ENCODE data around the gene KCNIP4.
"Not testable (repeated sequence)": the region's sequence is repeated elsewhere in the genome, so short reads cannot be mapped to it uniquely, and the experiment has no call there.

KCNIP4 gene

DNA sequence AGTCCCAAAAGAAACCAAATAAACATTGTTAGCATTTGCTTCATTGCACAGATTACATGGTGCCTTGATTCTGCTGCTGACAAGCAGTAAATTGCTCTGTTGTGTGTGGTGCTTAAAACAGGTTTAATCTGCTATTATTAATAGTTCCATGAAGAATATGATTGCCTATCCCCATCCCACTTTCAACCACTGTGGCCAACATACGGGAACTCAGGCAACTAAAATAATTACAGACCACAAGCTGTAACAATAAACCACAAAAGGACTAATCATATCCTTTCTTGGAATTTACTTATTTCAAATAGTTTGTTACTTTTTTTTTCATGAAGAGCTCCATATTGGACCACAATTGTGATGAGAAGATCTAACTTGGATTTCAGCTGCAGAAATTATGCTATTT lies 1116.8 kb downstream of the KCNIP4 start:
- DNase-seq: peak; percentile 31

DNA sequence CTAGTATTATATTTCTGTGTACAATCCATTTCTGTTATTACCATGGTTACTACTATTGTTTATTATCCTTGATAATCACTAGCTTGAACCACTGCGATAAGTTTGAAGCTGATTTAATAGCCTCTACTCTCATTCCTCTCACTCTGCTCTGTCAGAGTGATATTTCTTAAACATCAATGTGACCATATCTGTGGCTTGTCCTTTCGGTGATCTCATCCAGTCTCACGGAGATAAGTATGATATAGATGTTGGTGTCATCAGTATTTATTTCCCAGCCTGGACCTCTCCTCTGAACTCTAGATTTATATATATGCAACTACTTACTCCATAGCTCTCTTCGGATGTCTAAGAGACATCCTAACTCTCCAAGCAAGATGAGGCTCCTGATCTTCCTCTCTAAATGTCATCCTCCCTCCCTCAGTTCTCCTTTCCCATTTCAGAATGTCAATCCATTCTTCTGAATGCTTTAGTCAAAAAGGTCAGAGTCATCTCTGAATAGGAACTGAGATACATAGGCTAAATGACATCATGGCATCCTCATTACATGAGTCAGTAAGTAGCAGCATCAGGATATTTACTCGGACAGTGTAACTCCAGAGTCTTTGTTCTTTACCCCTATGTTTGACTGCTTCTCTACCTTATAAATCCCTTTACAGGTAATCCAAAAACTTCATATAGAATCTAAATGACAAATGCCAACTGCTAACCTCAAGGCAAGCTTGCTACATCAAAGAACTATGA lies 1118.8 kb downstream of the KCNIP4 start:
- DNase-seq: peak; percentile 20

DNA sequence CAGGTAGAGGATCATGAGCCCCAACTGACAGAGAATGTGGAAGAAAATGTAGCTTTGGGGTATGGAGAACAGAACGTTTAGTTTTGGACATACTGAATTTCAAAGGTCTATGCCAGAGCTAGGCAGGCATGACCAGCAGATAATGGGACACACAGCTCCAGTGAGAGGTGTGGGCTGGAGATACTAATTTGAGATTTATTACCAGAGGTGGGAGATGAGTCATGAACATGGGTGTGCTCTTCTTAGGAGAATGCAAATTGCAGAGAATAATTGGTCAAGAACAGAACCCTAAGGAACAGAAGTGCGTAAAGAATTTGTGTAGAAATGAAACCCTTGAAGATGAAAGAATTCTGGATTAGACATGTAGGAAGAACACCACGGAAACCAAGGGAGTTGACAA lies 1123.1 kb downstream of the KCNIP4 start:
- DNase-seq: no peak

DNA sequence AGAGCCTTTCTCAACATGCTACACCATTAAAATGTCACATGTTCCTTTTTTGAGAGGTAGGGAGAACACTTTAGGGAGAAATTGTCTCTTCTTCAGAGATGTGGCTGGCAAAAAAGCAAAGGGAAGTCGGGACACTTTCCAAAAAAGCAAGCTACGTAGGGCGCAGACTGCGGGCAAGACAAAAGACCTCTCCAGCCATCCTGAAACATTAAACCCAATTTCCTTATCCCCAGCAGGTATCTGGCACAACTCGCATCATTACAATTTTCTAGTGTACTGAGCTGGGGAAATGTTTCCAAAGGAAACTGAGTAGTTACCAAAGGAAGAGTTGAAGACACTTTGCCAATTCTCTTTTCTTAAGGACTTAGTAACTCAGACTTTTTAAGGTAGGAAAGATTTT lies 1132.3 kb downstream of the KCNIP4 start:
- DNase-seq: no peak

DNA sequence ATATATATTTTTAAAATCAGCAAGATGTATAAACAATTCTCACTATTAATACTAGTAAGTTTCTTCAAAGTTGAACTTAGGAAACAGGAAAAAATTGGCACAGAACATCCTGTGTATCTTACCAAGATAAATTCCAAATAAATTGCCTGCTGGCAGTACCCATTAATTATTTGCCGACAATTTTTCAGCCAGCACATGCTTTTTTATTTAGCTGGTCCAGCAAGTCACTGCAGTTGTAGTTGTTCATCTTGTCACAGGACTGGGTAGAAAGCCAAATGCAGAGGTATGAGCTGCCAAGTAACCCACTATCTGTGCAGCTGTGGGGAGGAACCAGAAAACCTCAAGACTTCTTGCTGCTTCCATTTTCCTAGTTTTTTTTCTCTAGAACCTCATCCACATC lies 1134.9 kb downstream of the KCNIP4 start:
- no peak for DNase-seq

DNA sequence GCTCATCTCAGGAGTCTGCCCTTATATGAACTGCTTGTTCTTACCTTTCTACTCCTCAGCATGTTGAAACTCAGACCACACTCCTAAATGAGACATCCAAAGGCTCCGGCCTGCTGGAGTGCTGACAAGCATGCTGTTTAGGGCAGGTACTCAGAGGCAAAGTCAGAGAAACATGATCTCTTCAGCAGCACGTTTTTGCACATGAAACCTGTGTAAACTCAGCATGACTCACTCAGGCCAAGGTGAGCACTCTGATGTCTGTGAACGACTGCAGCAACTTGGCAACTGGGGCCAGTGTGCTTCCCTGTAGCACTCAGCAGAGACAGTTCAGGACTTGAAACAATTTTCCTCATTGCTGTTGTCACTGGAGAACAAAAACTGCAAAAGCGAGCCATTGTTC lies 1138.8 kb downstream of the KCNIP4 start:
- no peak for DNase-seq

DNA sequence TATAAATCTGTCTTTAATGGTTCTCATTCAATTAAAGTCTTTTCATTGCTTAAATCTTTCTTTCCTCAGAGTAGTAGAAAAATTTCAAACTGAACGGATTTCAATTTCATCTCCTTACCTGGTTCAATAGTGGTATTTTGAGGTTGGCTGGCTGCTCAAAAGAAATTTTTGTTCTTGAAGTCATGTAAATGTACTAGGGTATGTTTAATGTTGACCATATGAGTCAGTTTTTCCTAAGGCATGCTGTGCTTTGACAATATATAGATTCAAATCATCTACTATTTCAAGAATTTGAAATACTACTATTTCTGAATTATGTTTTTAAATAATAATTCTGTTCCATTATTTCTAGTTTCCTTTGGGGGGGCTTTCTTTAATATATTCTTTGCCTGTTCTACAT lies 1142.9 kb downstream of the KCNIP4 start:
- DNase-seq: no peak

DNA sequence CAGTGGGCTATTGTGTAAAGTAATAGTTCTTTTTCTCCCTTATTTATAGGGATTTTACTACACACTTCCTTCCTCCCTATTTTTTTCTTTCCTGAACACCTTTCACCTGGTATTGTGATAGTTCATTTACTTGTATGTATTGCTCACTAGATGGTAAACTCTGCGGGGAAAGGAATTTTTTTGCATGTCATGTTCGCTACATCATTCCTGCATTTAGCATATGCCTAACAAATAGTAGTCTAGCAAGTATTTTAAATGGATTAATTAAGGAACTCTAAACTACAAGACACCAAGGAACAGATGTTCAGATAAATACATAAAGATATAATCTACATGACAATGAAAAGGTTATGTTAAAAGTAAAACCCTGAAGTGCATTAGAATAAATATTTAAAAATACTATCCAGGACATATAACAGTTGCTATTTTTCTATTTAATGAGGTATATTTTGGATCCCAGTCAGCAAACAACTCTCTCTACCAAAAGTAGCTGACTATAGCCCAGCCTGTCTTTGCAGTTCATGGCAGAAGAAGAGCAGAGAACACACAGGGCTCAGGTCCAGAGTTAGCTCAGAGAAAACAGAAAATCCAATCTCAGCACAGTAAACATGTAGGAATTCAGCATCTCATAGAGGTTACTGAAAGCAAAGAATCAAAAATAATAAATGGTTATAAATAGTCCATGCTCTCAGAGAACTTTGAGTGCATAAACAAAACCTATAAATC lies 1160.5 kb downstream of the KCNIP4 start:
- DNase-seq: no peak

DNA sequence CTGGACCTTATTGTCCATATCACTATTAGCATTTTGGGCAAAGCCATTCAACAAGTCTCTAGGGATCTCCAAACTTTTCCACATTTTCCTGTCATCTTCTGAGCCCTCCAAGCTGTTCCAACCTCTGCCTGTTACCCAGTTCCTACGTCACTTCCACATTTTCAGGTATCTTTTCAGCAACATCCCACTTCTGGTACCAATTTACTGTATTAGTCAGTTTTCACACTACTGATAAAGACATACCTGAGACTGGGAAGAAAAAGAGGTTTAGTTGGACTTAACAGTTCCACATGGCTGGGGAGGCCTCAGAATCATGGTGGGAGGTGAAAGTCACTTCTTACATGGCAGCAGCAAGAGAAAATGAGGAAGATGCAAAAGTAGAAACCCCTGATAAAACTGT lies 1165.4 kb downstream of the KCNIP4 start:
- not testable (repeated sequence) for DNase-seq

DNA sequence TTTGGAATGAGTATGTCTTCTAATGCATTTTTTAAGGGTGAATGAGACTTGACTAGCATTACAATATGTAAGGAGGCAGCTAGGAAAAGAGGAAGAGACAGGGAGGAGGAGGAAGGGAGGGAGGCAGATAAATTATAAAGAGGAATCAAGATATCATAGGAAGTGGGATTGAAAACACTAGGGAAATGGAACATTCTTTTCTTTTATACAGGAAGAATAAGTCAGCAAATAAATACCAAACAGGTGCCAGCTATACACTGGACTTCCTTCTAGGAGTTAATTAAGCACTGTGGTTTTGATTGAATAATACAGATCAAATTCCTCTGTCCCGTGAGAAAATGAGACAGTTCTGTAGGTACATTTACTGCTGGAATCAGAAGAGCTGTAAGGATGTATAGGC lies 1169.7 kb downstream of the KCNIP4 start:
- DNase-seq: no peak

DNA sequence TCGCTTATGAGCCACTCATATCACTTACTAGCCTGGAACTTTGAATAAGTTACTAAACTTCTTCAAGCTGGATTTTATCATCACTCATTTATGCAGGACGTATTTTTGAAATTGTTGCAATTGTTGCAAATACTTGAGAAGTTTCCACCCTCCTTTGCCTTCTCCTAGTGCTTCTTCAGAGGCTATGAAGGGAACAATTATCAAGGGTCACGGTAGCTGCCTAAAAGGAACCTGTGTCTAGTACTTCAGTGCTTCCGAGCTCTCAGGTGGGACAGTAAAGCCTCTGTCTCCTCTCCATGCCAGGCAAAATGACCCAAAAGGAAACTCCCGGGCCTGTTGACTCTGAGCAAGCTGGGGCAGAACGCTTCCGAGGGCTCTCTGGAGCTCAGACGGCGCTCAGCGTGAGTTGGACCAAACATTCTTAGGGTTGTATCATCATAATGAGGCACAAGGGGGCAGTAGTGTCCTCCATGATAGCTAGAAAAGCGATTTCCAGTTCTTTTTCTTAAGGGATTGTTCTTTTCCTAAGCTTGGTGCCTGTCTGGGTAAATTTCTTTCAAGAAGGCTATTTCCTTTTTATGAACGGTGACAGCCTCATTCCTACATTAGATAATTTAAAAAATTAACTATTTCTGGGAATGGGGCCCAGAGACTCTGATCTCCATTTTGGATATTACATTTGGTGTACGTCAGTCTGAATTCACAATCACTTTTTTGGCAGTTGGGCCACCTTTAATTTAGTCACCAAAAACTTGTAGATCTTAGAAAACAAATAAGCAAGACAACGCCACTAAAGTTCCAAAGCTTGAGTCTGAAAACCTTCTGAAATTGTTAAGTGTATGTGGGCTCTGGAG lies 1175.2 kb downstream of the KCNIP4 start:
- peak; percentile 51 for DNase-seq

DNA sequence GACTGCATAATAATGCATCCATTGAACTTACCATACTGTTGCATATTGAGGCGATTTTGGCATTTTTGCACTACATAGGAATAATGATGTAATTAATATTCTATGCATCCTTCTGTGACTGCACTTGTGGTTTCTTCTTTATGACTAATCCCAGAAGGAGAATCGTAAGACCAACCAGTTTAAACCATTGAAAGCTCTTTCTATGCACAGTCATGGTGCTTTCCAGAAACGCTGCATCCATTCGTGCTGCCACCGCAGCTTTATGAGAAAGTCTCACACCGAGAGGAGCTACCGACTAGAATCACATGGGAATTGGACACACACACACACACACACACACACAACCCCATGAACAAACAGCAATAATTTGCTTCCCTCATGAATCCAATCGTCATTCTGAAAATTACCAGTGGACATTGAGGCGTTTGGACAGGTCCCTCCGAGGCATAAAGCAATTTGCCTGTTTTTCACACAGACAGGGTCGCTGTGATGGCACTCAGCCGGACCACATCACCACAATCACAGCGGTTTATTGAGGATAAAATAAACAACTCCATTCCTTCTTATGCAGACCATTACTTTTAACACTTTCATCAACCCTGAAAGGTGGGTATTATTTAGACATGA lies 1184.1 kb downstream of the KCNIP4 start:
- peak; percentile 29 for DNase-seq

DNA sequence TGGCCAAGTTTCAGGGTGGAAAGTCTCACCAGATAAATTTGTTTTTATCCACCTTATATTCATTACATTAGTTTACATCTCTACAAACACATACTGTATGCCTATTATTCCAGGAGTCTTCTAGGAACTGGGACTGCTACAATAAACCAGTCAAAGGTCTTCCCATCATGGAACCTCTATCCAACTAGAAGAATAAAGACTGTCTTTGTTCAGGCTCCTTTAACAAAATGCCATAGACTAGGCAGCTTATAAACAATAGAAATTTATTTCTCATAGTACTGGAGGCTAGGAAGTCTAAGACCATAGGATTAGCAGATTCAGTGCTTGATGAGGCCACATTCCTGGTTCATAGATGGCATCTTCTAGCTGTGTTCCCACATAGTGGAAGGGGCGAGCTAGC lies 1186.7 kb downstream of the KCNIP4 start:
- no peak for DNase-seq

DNA sequence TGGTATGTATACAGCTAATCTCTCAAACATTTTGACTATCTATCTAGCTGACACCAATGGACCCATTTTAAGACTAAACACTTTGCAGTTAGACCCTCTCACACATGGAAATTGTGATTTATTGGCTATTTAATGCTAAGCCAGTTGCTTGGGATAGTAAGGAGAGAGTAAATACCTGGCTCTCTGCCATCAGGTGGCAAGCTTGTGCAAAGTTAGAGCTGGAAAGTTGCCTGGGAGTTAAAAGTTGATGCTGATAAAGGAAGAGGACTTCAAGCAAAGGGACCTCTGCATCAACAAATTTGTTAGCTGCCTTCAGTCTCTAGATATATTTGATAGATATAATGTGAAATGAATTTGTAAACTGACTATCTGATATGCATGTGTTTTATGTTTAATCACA lies 1187.2 kb downstream of the KCNIP4 start:
- DNase-seq: no peak

DNA sequence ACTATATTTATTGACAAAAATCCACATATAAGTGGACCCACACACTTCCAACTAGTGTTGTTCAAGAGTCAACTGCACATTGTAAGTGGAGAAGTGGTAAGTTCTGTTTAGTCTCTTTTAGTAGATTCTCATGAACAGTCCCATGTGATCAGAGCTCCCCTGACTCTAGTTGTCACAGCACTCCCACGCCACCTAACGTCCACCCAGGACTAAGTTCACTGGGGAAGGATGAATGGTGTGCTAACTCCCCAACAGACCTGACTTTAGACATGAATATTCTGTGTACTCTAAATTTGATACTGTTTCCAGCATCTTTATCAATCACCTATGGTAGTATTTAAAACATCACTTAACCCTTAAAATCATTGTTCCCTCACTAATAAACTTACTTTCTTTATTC lies 1188.5 kb downstream of the KCNIP4 start:
- DNase-seq: no peak

DNA sequence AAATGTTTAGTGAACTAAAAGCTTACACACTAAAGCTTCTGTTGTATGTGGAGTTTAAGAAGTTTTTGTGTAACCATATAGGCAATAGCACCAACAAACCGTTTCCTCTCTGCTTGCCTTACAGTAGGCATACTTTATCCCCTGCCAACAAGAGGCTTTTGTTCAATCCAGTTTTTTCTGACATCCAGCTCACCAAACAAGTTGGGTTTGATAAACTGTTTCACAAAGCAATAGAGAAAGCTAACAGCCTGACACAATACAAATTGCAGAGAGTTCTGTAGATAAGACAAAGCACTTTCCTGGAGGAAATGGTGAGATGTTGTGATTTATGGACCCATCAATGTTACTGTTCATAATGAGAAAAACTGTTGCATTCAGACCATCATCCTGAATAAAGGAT lies 1194.5 kb downstream of the KCNIP4 start:
- DNase-seq: no peak

DNA sequence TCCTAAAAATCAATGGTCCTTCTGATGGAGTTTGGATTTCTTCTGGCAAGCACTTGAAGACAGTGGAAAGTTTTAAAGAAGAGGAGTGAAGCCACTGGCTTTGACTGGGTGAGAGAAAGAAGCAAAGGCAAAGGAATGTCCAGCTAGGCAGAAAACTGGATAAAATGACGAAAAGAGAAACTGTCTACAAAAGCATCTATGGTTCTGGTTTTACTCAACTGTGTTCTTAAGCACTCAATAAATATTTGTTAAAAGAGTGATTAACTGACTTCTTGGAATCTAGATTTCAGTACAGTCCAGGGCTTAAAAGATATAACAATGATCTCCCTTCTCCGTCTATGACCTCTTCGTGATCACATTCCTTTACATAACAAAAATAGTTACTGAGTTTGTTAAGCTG lies 1195.9 kb downstream of the KCNIP4 start:
- DNase-seq: no peak

DNA sequence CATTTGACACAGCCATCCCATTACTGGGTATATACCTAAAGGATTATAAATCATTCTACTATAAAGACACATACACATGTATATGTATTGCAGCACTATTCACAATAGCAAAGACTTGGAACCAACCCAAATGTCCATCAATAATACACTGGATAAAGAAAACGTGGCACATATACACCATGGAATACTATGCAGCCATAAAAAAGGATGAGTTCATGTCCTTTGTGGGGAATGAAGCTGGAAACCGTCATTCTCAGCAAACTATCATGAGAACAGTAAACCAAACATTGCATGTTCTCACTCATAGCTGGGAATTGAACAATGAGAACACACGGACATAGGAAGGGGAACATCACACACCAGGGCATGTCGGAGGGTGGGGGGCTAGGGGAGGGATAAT lies 1202.6 kb downstream of the KCNIP4 start:
- not testable (repeated sequence) for DNase-seq

DNA sequence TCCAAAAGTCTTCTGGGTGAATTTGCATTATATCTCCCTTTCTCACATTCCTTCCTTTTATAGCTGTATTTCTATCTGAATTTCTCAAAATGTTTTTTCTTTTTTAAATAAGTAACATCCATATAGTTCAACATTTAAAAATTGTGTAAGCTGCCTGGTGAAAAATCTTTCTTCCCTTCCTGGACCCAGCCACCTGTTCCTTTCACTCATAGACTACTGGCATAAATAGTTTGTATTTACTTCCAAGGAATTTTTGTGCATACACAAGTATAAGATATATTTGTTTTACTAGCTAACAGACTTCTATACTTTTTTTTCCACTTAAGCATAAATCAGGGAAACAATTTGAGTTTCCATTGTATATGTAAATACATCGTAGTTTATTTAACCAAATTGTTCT lies 1212.6 kb downstream of the KCNIP4 start:
- no peak for DNase-seq

DNA sequence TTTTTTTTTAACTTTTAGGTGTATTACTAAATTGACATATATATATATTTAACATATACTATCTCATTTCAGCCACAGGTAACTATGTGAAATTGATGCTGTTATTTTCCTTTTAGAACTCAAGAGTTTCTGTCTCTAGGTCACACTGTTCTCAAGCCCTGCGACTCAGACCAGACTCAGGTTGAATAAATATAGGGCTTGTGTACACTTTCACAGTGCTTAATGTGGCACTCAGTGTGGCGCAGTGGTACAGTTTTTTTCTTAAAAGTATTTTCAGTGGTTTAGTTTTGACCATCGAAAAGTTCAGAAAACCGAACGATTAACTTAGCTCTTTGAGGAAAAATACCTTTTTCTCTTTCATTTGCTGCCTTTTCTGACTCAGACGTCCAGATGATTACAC lies 1223.7 kb downstream of the KCNIP4 start:
- DNase-seq: no peak

DNA sequence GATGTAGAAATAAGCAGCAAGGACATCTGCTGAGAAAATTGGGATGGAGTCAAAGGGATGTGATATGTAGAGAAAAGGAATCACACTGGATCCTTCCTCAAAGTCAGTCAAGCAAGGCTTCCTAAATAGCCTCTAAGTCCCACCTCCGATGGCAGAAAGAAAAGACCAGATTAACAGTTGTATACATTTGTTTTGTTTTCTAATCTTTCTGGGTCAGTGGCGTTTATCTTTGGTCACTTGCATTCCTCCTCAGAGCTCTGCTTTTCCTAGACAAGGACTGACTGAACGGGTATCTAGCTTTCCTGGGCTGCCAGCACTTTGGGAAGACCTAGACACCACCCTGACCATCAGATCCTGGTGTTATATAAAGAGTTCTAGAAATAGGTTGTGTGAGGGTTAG lies 1225.1 kb downstream of the KCNIP4 start:
- no peak for DNase-seq

DNA sequence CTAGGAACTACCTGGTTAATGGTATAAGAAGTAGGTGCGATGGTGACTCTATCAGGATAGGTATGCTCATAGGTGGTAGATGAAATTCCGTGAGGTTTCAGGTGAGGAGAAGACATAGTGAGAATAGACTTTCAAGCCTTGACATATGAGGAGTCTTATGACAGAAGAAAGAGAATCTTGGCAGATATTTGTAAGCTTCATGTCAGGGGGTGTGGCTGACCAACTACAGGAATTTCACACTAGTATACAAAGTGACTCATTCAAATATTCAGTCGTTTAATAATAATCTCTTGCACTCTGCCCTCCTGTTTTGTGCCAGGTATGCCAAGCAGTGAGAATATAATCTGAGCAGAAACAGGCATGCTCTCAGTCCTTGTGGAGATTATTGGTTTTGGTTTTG lies 1225.6 kb downstream of the KCNIP4 start:
- DNase-seq: no peak

DNA sequence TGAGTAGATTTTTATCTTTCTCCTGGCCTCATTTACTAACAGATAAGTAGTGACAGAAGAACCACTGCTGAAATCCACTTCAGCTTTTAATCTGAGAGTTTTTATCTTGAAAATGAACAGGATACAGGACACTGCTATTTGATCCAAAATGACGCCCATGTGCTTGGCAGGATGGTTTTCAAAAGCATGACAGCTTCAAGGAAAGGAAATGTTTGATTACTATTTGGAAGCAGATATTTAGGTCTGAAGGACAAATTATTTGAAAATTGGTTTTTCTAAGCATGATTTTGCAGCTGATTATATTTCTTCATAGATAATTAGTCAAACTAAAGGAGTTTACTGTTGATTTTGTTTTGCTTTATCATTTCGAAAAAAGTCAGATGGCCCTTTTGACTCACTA lies 1237.2 kb downstream of the KCNIP4 start:
- DNase-seq: no peak

Data from fibroblast of skin of abdomen (primary cell).